ENCODE measurements around the gene PTPRM.

- TF ChIP-seq CTCF (IDR thresholded peaks at IDR 0.05) (no peak), POLR2A (IDR thresholded peaks at IDR 0.05) (no peak)
Measured at GRCh38 chr18:8248576-8248975, 681.5 kb downstream of the PTPRM start.
